GM12872 (cell line): ENCODE results near the gene SMYD1.

ENCODE experiments used
- CTCF ChIP-seq: IDR thresholded peaks from 3 replicates; pipeline ENCODE4 v1.5.1; 2011; ENCODE audit warnings: low read depth, mild to moderate bottlenecking, low read length, moderate library complexity; ENCODE audit not compliant: insufficient read depth

The SMYD1 gene

GRCh38 chr2:88123164-88123974 is 55.7 kb downstream of the SMYD1 start:
- TF ChIP-seq CTCF = no peak

- TF ChIP-seq CTCF = no peak
Measured at GRCh38 chr2:88123975-88124917, 56.6 kb downstream of the SMYD1 start.

- TF ChIP-seq CTCF = no peak
Measured at GRCh38 chr2:88125344-88125923, 57.8 kb downstream of the SMYD1 start.

- TF ChIP-seq CTCF = no peak
Measured at GRCh38 chr2:88125924-88126771, 58.5 kb downstream of the SMYD1 start.

- no peak for TF ChIP-seq CTCF
Measured at GRCh38 chr2:88126772-88127637, 59.4 kb downstream of the SMYD1 start.

- no peak for TF ChIP-seq CTCF
Measured at GRCh38 chr2:88127638-88127887, 59.9 kb downstream of the SMYD1 start.
